D721Med (cell line): ENCODE data around the gene POFUT2.

Experiments used
- DNase-seq: peaks from one replicate; pipeline ENCODE4 v3.0.0; 2011; ENCODE audit warnings: low spot score; ENCODE audit not compliant: insufficient read length
- FAIRE-seq: peaks from 2 replicates; lab custom pipeline; 2011; peaks lifted over from hg19 to GRCh38; lab: Jason Lieb, UNC
- CTCF ChIP-seq: IDR thresholded peaks from 2 replicates; pipeline ENCODE4 v1.5.1; 2012; ENCODE audit warnings: mild to moderate bottlenecking, control low read depth; ENCODE audit not compliant: insufficient read depth; ENCODE audit errors: missing control alignments

Gene POFUT2

DNA sequence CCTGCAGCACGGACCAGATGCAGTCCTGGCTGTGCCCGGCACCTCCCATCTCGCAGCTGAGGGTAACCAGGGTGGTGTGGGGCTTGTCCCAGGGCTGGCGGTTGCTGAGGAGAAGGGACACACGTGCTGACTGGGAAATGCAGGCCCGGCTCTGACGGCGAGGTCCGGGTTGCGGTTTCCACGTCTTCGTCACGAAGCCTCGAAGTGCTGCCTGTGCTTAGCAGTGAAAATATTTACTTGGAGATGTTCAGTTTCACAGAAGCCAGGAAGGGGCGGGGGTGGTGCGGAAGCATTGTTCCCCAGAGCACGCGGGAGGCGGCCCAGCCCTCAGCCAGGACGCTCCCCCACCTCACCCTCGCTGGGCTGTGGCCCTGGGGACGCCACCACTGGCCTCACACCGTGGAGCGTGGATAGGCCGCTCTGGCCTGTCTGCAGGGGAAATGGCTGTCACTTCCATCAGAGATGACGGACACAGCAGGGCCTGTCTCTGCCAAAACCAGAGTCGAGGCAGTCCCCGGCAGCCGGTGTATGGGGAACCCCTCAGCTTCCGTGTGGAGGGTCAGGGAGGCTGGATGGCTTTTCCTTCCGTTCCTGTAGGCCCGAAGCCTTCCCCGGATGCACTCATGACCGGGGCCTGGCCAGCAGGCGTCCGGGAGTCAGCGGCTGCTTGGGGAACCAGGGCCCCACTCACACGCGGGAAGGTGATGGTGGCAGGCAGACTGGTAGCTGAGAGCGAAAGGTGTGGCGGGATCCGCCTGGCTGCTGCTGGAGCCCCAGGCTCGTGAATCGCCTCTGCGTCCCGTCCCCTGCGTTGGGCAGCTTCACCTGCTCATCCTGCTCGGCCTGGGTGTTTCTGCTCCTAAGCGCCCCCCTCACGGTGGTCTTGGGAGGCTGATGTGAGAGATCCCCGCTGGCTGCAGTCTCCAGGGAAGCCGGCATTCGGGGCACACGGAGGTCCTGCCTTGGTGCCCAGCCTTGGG, 14.7 kb upstream of the POFUT2 start:
- TF ChIP-seq CTCF = no peak
- FAIRE-seq (no peak), DNase-seq (no peak)

- no peak for TF ChIP-seq CTCF
- DNase-seq (no peak), FAIRE-seq (no peak)
Measured at GRCh38 chr21:45301521-45302081, 13.9 kb upstream of the POFUT2 start.

DNA sequence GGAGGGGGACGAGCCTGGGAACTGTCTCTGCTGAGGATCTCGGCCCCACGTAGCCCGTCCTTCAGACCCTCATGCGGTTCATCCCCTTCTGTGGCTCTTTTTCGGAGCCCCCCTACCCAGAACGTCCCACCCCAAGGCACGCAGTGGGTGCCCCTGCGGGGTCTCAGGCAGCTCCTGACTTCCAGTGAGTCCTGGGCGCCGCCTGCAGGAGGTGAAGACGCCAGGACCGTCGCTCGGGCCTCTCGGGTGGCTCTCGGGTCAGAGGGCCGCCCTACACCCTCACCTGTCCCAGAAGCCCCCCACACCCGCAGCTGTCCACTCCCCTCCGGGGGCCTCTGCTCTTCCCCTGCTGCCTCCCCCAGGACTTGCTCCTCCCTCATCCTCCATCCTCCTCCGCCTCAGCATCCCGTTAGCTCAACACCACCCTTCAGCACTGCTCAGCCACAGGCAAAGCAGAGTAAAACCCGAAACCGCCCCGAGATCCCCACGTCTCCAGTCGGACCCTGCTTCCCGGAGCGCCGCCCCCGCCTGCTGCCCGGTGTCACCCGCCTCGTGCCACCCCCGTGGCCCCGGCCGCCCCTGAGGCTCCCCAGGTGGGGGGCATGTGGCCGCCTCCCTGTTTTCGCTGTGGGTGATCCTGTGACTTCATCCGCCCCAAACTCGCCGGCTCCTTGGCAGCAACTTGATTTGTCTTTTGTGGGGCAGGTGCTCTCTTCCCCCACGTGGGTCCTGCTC, 13.3 kb upstream of the POFUT2 start:
- FAIRE-seq = no peak
- no peak for DNase-seq
- TF ChIP-seq CTCF = no peak

GRCh38 chr21:45299864-45300785, 12.4 kb upstream of the POFUT2 start:
- FAIRE-seq (no peak), DNase-seq (no peak)
- no peak for TF ChIP-seq CTCF

DNA sequence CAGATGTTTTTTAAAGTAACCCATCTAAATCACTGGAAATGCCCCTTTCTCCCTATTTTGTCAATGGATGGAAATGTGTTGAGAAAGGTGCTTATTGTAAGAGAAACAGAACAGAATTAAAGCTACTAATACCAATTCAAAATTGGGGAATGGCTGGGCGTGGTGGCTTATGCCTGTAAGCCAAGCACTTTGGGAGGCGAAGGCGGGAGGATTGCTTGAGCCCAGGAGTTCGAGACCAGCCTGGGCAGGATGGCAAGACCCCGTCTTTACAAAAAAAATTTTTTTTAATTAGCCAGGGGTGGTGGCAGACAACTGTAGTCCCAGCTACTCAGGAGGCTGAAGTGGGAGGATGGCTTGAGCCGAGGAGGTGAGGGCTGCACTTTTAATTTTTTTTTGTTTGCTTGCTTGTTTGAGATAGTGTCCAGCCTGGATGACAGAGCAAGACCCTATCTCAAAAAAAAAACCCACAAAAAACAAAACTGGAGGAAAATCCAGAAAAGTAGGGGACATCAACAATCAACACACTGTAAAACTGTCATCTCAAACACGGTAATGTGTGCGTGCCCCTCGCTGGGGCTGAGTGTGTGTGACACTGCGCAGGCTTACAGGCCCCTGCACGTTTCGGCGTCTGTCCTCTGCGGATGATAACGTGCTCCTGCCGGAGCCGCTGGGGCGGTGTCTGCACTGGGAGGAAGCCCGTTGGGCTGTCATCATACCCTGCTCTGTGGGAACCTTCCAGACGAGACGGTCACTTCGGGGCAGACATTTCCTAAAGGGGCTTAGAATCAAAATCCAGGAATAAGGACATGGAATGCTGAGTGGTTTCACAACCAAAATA, 11.6 kb upstream of the POFUT2 start:
- FAIRE-seq (no peak), DNase-seq (no peak)
- TF ChIP-seq CTCF = no peak

DNA sequence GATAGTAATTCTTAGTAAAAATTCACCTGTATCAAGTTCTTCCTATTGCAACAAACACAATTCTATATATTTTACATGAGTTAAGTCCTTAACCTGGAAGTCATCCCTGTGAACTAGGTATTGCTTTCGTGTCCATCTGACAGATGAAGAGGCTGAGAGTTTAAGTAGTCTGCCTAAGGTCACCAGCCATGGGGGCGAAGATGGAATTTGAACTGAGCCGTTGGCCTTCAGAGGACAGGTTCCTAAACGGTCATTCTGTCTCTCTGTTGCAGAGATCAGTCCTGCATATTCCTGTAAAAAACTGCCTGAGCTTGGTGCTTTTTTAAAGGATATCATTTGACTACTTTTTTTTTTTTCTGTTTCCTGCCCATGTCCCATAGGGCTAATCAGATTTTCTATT, 10.2 kb upstream of the POFUT2 start:
- TF ChIP-seq CTCF = no peak
- no peak for FAIRE-seq

More for the DNA sequence above, 10.2 kb upstream of the POFUT2 start:
- DNase-seq = no peak
